HepG2 (cell line): ENCODE results near the gene RPS10. TPM values are rescaled to one million over a fixed set of nuclear protein-coding genes. Genes with fewer than 3 reads are reported as not detected.

ENCODE experiments used
- ATAC-seq: fragments of 200-7000 bp; cut with Tn5 transposase; 3 replicates; pipeline ENCODE4 v1.9.1; 2020; ENCODE audit warnings: mild to moderate bottlenecking, moderate library complexity
- BruUV-seq: library from RNA; stranded (reverse); fragments of 400-500 nt; replicated peaks from 2 replicates; lab custom pipeline; 2021; lab: Mats Ljungman, UMichigan
- CTCF ChIA-PET: fragments of 300-600 bp; formaldehyde crosslinking; extraction: SDS; loops from one replicate; lab custom pipeline; 2021; ENCODE audit warnings: low total read pairs, inconsistent platforms, low intra/inter-chr PET ratio; lab: Yijun Ruan, JAX
- POLR2A ChIA-PET: fragments of 350-600 bp; sonication (Branson Sonifier 250); formaldehyde crosslinking; loops from one replicate; lab custom pipeline; 2020; ENCODE audit warnings: antibody characterized with exemption, inconsistent platforms; lab: Yijun Ruan, JAX
- DNase-seq: peaks from one replicate; pipeline ENCODE4 v3.0.0-alpha.2; 2015; ENCODE audit warnings: low spot score
- FAIRE-seq: peaks from 3 replicates; lab custom pipeline; 2011; peaks lifted over from hg19 to GRCh38; lab: Jason Lieb, UNC
- H2AFZ ChIP-seq: one replicate; pipeline ENCODE4 v1.6.1; 2011; ENCODE audit warnings: low read length, inconsistent platforms
- H3K27ac ChIP-seq: fragments of 300-600 bp; 3 replicates; pipeline ENCODE4 v1.8.0; 2011; ENCODE audit warnings: mixed run types, mild to moderate bottlenecking, mixed read lengths, low read length, inconsistent platforms; ENCODE audit not compliant: insufficient read depth; ENCODE audit errors: extremely low read length
- H3K27me3 ChIP-seq, 2 experiments: fragments of 200-600 bp in 1 of 2; 2 replicates in 1 of 2; 3 replicates in 1 of 2; pipeline versions ENCODE4 v1.6.0 to v1.8.0; 2011; ENCODE audit warnings: low read length in 2 of 2, mild to moderate bottlenecking in 2 of 2, moderate library complexity in 2 of 2, inconsistent platforms in 1 of 2; ENCODE audit not compliant: insufficient read depth in 2 of 2, control insufficient read depth in 1 of 2
- H3K36me3 ChIP-seq, 2 experiments: fragments of 200-600 bp in 1 of 2; replicated peaks in 1 of 2; 2 replicates in 1 of 2; 3 replicates in 1 of 2; pipeline versions ENCODE4 v1.5.1 to v1.8.0; 2011; ENCODE audit warnings: low read length in 2 of 2, inconsistent platforms in 1 of 2; ENCODE audit not compliant: insufficient read depth in 2 of 2, control insufficient read depth in 1 of 2
- H3K4me1 ChIP-seq: 2 replicates; pipeline ENCODE4 v1.5.1; 2012; ENCODE audit warnings: low read length, inconsistent platforms; ENCODE audit not compliant: insufficient read depth
- H3K4me2 ChIP-seq: 2 replicates; pipeline ENCODE4 v1.6.0; 2011; ENCODE audit warnings: low read depth, low read length, inconsistent platforms
- H3K4me3 ChIP-seq, 3 experiments: fragments of 200-600 bp in 1 of 3; sonication (generic), shearing (Covaris generic) in 1 of 3; replicated peaks in 1 of 3; 2 replicates each; pipeline ENCODE4 v1.5.1; 2011 to 2016; ENCODE audit warnings: low read length in 3 of 3, inconsistent platforms in 2 of 3, low read depth in 2 of 3, mild to moderate bottlenecking in 2 of 3, control low read depth in 1 of 3, mixed read lengths in 1 of 3; ENCODE audit not compliant: insufficient read depth in 1 of 3
- H3K79me2 ChIP-seq: one replicate; pipeline ENCODE4 v1.6.1; 2011; ENCODE audit warnings: low read length, inconsistent platforms; ENCODE audit not compliant: insufficient read depth
- H3K9ac ChIP-seq: 2 replicates; pipeline ENCODE4 v1.6.0; 2011; ENCODE audit warnings: mild to moderate bottlenecking, low read depth, low read length, inconsistent platforms; ENCODE audit not compliant: insufficient read depth
- H3K9me3 ChIP-seq: 2 replicates; pipeline ENCODE4 v1.5.1; 2012; ENCODE audit warnings: mild to moderate bottlenecking, low read length
- H4K20me1 ChIP-seq: 2 replicates; pipeline ENCODE4 v1.6.0; 2011; ENCODE audit warnings: inconsistent platforms, mild to moderate bottlenecking, low read length, moderate library complexity; ENCODE audit not compliant: insufficient read depth
- ARHGAP35 ChIP-seq: sonication (generic); formaldehyde crosslinking; IDR thresholded peaks from 2 replicates; pipeline ENCODE4 v1.9.0; 2022; ENCODE audit warnings: mild to moderate bottlenecking, inconsistent platforms, moderate library complexity, missing genetic modification reagents, borderline replicate concordance
- BRCA1 ChIP-seq: sonication (generic); formaldehyde crosslinking; IDR thresholded peaks from 2 replicates; pipeline ENCODE4 v1.4.0; 2020; ENCODE audit warnings: missing genetic modification reagents
- ETS1 ChIP-seq: sonication (generic); formaldehyde crosslinking; IDR thresholded peaks from 2 replicates; pipeline ENCODE4 v1.4.0; 2020; ENCODE audit warnings: missing genetic modification reagents
- HES4 ChIP-seq: sonication (generic); formaldehyde crosslinking; IDR thresholded peaks from 2 replicates; pipeline ENCODE4 v1.9.0; 2021; ENCODE audit warnings: mild to moderate bottlenecking, missing genetic modification reagents, borderline replicate concordance
- HMG20B ChIP-seq: conservative IDR thresholded peaks from 2 replicates; pipeline ENCODE4 v1.6.1; 2016; ENCODE audit warnings: missing genetic modification reagents, missing compliant biosample characterization
- KAT8 ChIP-seq: IDR thresholded peaks from 2 replicates; pipeline ENCODE4 v1.6.1; 2016; ENCODE audit warnings: missing genetic modification reagents, missing compliant biosample characterization
- KDM6A ChIP-seq: IDR thresholded peaks from 2 replicates; pipeline ENCODE4 v1.6.1; 2016; ENCODE audit warnings: low read depth
- NR3C1 ChIP-seq: sonication (generic); formaldehyde crosslinking; IDR thresholded peaks from 2 replicates; pipeline ENCODE4 v1.4.0; 2020; ENCODE audit warnings: missing genetic modification reagents
- SALL2 ChIP-seq: sonication (generic); formaldehyde crosslinking; IDR thresholded peaks from 2 replicates; pipeline ENCODE4 v1.8.1; 2023; ENCODE audit warnings: mild to moderate bottlenecking, missing genetic modification reagents, inconsistent platforms
- ZNF280B ChIP-seq: sonication (generic); formaldehyde crosslinking; IDR thresholded peaks from 2 replicates; pipeline ENCODE4 v1.5.0; 2020; ENCODE audit warnings: missing genetic modification reagents, mild to moderate bottlenecking, borderline replicate concordance
- ZNF768 ChIP-seq: sonication (generic); formaldehyde crosslinking; IDR thresholded peaks from 2 replicates; pipeline ENCODE4 v1.4.0; 2020; ENCODE audit warnings: missing genetic modification reagents
- WGBS: methylation state at CpG from one replicate; pipeline ENCODE4 v1.1.6; 2017; ENCODE audit warnings: low lambda C conversion rate; 5-methylcytosine and 5-hydroxymethylcytosine counted together
- in situ Hi-C: cut with HindIII; loops from 2 replicates; pipeline ENCODE4 v1.10.0; 2017; ENCODE audit warnings: low pct_unique_long_range_greater_than_20kb; ENCODE audit not compliant: extremely low pct_ligation_motif_present
- intact Hi-C: fragments of 100-400 bp; cut with micrococcal nuclease; formaldehyde crosslinking; loops from one replicate; pipeline ENCODE4 v1.10.0; 2022; ENCODE audit not compliant: unreplicated experiment
- polyA plus RNA-seq, 8 experiments: library from polyadenylated mRNA; depleted of rRNA in 3 of 8; stranded (reverse) in 7 of 8; unstranded in 1 of 8; fragments of >200 nt; fragmentation: Illumina TruSeq in 4 of 8; extraction: Trizol in 4 of 8; gene quantifications; 2 replicates each; pipeline versions ENCODE4 v1.2.1 to v1.2.3, GENCODE V29; 2011 to 2016; ENCODE audit warnings: low read depth in 4 of 8, missing spikeins in 1 of 8, mixed read lengths in 1 of 8; ENCODE audit not compliant: insufficient read depth in 1 of 8
- total RNA-seq, 5 experiments: library from RNA; depleted of rRNA; stranded (reverse); fragments of >200 nt; fragmentation: Illumina TruSeq; extraction: Trizol; gene quantifications; 2 replicates each; pipeline ENCODE4 v1.2.3, GENCODE V29; 2016; ENCODE audit warnings: low read depth in 1 of 5

Gene RPS10
- total and polyA plus RNA-seq, 2 of the 13 experiments (the other 11 are each of a cell fraction or from before 2014, with no cell fraction given): 2,909 to 4,648 TPM

DNA sequence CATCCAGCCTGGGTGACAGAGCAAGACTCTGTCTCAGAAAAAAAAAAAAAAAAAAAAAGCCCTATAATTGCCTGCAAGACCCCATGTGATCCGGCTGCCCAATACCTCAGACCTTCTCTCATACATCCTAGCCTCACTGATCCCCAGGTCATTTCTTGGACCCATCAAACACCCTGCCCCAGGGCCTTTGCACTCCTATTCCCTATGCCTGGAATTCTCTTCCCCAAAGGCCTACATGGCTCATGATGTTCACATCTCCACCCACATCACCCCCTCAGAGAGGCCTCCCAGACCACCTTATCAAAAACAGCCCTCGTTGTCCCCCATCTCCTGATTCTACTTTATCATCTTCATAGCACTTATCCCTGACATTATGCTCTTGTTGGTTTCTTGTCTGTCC, 48.9 kb upstream of the RPS10 start:
- no peak overlapping the region for H3K9ac ChIP-seq
- intact Hi-C loops (no loop called here), in situ Hi-C loops (no loop called here)
- POLR2A ChIA-PET: interaction anchor here (1.3 kb wide), 1 partner anchor 12 kb away, joined by 3 read pairs; no protein-coding TSS in a partner anchor
- no peaks in the 10 kb centered on the region for H3K4me1 ChIP-seq
- no peak for FAIRE-seq
- no peak overlapping the region for H3K27ac ChIP-seq
- CTCF ChIA-PET: no interaction called here
- no peak for ATAC-seq
- no peaks in the 10 kb centered on the region for H3K36me3 ChIP-seq
- no peaks in the 10 kb centered on the region for H3K79me2 ChIP-seq
- DNase-seq: no peak
- H3K4me3 ChIP-seq: no peak overlapping the region
- peaks cover 0 to 4% of the 10 kb centered on the region in 2 experiments; a peak in 1 of 5 replicates for H3K27me3 ChIP-seq
- no peak overlapping the region for H3K4me2 ChIP-seq
- no peaks in the 10 kb centered on the region for H4K20me1 ChIP-seq
- no peaks in the 10 kb centered on the region for H3K9me3 ChIP-seq
- TF ChIP-seq KAT8 (CRISPR knock-in tag): no peak
- TF ChIP-seq KDM6A (CRISPR knock-in tag): no peak
- no peak for TF ChIP-seq ETS1 (CRISPR knock-in tag)
- no peak for TF ChIP-seq HES4
- no peak for TF ChIP-seq ZNF768 (CRISPR knock-in tag)
- TF ChIP-seq HMG20B (CRISPR knock-in tag): no peak
- TF ChIP-seq BRCA1 (CRISPR knock-in tag): no peak
- TF ChIP-seq ARHGAP35: no peak
- TF ChIP-seq SALL2 (CRISPR knock-in tag): no peak
- no peak for TF ChIP-seq ZNF280B
- no peak for TF ChIP-seq NR3C1
- H2AFZ ChIP-seq: no peak overlapping the region
- 19% methylated on average over 2 of the region's 2 CpGs for WGBS
- no TSS peak for BruUV-seq
